ENCODE results near the gene CRACR2A.

CRACR2A gene

DNA sequence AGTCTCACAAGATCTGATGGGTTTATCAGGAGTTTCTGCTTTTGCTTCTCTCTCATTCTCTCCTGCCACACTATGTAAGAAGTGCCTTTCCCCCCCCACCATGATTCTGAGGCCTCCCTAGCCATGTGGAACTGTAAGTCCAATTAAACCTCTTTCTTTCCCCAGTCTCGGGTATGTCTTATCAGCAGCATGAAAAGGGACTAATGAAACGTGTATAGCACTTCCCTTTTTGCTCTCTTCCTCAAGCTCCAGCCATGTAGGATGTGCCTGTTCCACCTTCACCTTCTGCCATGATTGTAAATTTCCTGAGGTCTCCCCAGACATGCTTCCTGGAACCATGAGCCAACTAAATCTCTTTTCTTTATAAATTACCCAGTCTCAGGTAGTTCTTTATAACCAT is 7.0 kb upstream of the CRACR2A start:
- Histone ChIP-seq H3K36me3 (replicated peaks; ENCODE audit: insufficient read depth, low read length) (no peaks in the 10 kb centered on the region), H4K20me1 (ENCODE audit: insufficient read depth, low read length) (no peaks in the 10 kb centered on the region), H3K4me1 (ENCODE audit: low read length) (no peaks in the 10 kb centered on the region), H3K4me2 (ENCODE audit: low read depth, low read length) (no peak overlapping the region), H3F3A (ENCODE audit: insufficient read depth, low read length) (no peaks in the 10 kb centered on the region), H3K9me2 (replicated peaks; ENCODE audit: insufficient read depth, low read length) (no peaks in the 10 kb centered on the region), H3K9ac (ENCODE audit: low read length) (no peak overlapping the region), H2AFZ (ENCODE audit: low read length) (no peak overlapping the region), H3K4me3 (ENCODE audit: low read length) (no peak overlapping the region), H3K79me2 (ENCODE audit: low read length) (no peaks in the 10 kb centered on the region), H3K9me3 (replicated peaks; ENCODE audit: insufficient read depth, low read length) (no peaks in the 10 kb centered on the region), H3K27me3 (replicated peaks; ENCODE audit: insufficient read depth, low read length) (no peaks in the 10 kb centered on the region), H3K27ac (ENCODE audit: low read length) (no peak overlapping the region)
- TF ChIP-seq, protein P1, sequence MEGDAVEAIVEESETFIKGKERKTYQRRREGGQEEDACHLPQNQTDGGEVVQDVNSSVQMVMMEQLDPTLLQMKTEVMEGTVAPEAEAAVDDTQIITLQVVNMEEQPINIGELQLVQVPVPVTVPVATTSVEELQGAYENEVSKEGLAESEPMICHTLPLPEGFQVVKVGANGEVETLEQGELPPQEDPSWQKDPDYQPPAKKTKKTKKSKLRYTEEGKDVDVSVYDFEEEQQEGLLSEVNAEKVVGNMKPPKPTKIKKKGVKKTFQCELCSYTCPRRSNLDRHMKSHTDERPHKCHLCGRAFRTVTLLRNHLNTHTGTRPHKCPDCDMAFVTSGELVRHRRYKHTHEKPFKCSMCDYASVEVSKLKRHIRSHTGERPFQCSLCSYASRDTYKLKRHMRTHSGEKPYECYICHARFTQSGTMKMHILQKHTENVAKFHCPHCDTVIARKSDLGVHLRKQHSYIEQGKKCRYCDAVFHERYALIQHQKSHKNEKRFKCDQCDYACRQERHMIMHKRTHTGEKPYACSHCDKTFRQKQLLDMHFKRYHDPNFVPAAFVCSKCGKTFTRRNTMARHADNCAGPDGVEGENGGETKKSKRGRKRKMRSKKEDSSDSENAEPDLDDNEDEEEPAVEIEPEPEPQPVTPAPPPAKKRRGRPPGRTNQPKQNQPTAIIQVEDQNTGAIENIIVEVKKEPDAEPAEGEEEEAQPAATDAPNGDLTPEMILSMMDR (IDR thresholded peaks at IDR 0.05; ENCODE audit: low read length), result no peak
- no peak for TF ChIP-seq EZH2phosphoT487 (IDR thresholded peaks at IDR 0.05; ENCODE audit: low read length)
- no peak for TF ChIP-seq EZH2 (optimal IDR thresholded peaks at IDR 0.05; ENCODE audit: low read depth, low read length)
- no peak for DNase-seq

DNA sequence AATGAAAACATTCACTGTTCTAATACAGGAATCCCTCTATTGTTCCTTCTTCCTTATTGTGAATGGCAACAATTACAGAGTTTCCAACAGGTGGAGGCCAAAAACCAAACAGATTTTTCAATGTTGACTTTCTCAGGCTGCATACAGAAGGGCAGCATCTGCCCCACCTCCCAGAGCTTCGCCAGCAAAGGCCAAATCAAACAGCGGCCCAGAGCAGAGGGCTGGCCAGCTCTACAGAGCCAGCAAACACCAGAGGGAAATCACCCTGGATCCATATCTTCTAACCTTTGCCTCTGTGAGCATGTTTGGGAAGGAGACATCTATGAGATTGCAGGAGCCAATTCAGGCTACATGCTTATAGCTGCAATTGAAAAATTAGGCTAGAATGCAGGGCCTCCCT is 4.4 kb upstream of the CRACR2A start:
- TF ChIP-seq EZH2 (optimal IDR thresholded peaks at IDR 0.05; ENCODE audit: low read depth, low read length) (no peak), EZH2phosphoT487 (IDR thresholded peaks at IDR 0.05; ENCODE audit: low read length) (no peak)
- TF ChIP-seq, protein P1 (IDR thresholded peaks at IDR 0.05; ENCODE audit: low read length), result no peak
- no peak overlapping the region for H2AFZ ChIP-seq (ENCODE audit: low read length)
- no peak overlapping the region for H3K27ac ChIP-seq (ENCODE audit: low read length)
- no peak overlapping the region for H3K4me2 ChIP-seq (ENCODE audit: low read depth, low read length)
- H3K9ac ChIP-seq (ENCODE audit: low read length), result no peak overlapping the region
- no peaks in the 10 kb centered on the region for H3K36me3 ChIP-seq (replicated peaks; ENCODE audit: insufficient read depth, low read length)
- no peaks in the 10 kb centered on the region for H3K9me2 ChIP-seq (replicated peaks; ENCODE audit: insufficient read depth, low read length)
- H3K9me3 ChIP-seq (replicated peaks; ENCODE audit: insufficient read depth, low read length), result no peaks in the 10 kb centered on the region
- peaks cover 5% of the 10 kb centered on the region; the same call in 1 of the 2 replicates for H3K4me1 ChIP-seq (ENCODE audit: low read length)
- no peaks in the 10 kb centered on the region for H3K27me3 ChIP-seq (replicated peaks; ENCODE audit: insufficient read depth, low read length)
- no peaks in the 10 kb centered on the region for H4K20me1 ChIP-seq (ENCODE audit: insufficient read depth, low read length)
- no peak overlapping the region for H3K4me3 ChIP-seq (ENCODE audit: low read length)
- no peak for DNase-seq
- 0 out of 2 replicates have a peak, but pooled peaks cover 3% of the 10 kb centered on the region for H3K79me2 ChIP-seq (ENCODE audit: low read length)
- peaks cover 4% of the 10 kb centered on the region; the same call in 1 of the 2 replicates for H3F3A ChIP-seq (ENCODE audit: insufficient read depth, low read length)

DNA sequence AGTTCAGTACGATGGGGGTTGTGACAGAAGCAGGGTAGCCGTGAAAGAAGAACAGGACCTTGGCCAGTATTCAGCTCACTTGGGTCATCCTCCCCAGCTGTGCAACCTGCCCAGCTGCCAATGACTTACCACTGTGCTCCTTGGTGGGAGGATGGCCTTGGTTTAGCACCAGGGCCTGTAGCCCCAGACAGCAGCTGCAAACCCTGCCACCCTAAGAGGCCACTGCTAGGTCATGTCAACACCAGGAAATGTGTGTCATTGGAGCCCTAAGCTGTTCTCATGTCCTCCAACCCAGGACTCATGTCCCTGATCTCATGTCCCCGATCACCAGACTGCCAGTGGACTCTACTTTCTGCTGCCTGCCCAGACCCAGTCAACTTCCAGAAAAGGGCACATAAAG is 3.0 kb upstream of the CRACR2A start:
- TF ChIP-seq, protein P1 (IDR thresholded peaks at IDR 0.05; ENCODE audit: low read length), result no peak
- TF ChIP-seq EZH2phosphoT487 (IDR thresholded peaks at IDR 0.05; ENCODE audit: low read length) (no peak), EZH2 (optimal IDR thresholded peaks at IDR 0.05; ENCODE audit: low read depth, low read length) (no peak)
- Histone ChIP-seq H3K9ac (ENCODE audit: low read length) (no peak overlapping the region), H4K20me1 (ENCODE audit: insufficient read depth, low read length) (no peaks in the 10 kb centered on the region), H3K4me2 (ENCODE audit: low read depth, low read length) (no peak overlapping the region), H3K4me1 (ENCODE audit: low read length) (peaks cover 12% of the 10 kb centered on the region; the same call in 1 of the 2 replicates), H3K9me2 (replicated peaks; ENCODE audit: insufficient read depth, low read length) (no peaks in the 10 kb centered on the region), H3K4me3 (ENCODE audit: low read length) (no peak overlapping the region), H3K27me3 (replicated peaks; ENCODE audit: insufficient read depth, low read length) (no peaks in the 10 kb centered on the region), H3K9me3 (replicated peaks; ENCODE audit: insufficient read depth, low read length) (no peaks in the 10 kb centered on the region), H3K79me2 (ENCODE audit: low read length) (peaks cover 15% of the 10 kb centered on the region), H3K36me3 (replicated peaks; ENCODE audit: insufficient read depth, low read length) (no peaks in the 10 kb centered on the region), H2AFZ (ENCODE audit: low read length) (no peak overlapping the region), H3F3A (ENCODE audit: insufficient read depth, low read length) (peaks cover 4% of the 10 kb centered on the region; the same call in 1 of the 2 replicates), H3K27ac (ENCODE audit: low read length) (no peak overlapping the region)
- DNase-seq, result no peak

Data from MM.1S (cell line).